Endometrium (tissue), 2 donors: Measurements from ENCODE around the gene KLHL40.

Experiments used
- FAIRE-seq: peaks from 2 replicates; lab custom pipeline; 2012; peaks lifted over from hg19 to GRCh38; lab: Jason Lieb, UNC
- donor health status: control.
- donor health status: control.

KLHL40 gene

GRCh38 chr3:42690766-42691680, 5.7 kb downstream of the KLHL40 start:
- FAIRE-seq = no peak

GRCh38 chr3:42691816-42692666, 6.7 kb downstream of the KLHL40 start:
- no peak for FAIRE-seq

- FAIRE-seq = no peak
Measured at GRCh38 chr3:42692667-42693529, 7.6 kb downstream of the KLHL40 start.

GRCh38 chr3:42693530-42693930, 8.2 kb downstream of the KLHL40 start:
- no peak for FAIRE-seq

- FAIRE-seq = no peak
Measured at GRCh38 chr3:42694366-42694765, 9.0 kb downstream of the KLHL40 start.

GRCh38 chr3:42696356-42697288, 11.3 kb downstream of the KLHL40 start:
- FAIRE-seq = no peak

- FAIRE-seq = no peak
Measured at GRCh38 chr3:42697289-42698051, 12.1 kb downstream of the KLHL40 start.

- FAIRE-seq = no peak
Measured at GRCh38 chr3:42698216-42698910, 13.0 kb downstream of the KLHL40 start.

GRCh38 chr3:42698911-42699230, 13.5 kb downstream of the KLHL40 start:
- FAIRE-seq = no peak

- FAIRE-seq = no peak
Measured at GRCh38 chr3:42699511-42699971, 14.2 kb downstream of the KLHL40 start.

- FAIRE-seq = no peak
Measured at GRCh38 chr3:42700366-42701288, 15.3 kb downstream of the KLHL40 start.

GRCh38 chr3:42701371-42702065, 16.2 kb downstream of the KLHL40 start:
- no peak for FAIRE-seq

GRCh38 chr3:42702066-42702951, 17.0 kb downstream of the KLHL40 start, which contains the start of gene HHATL:
Gene HHATL (minus strand): TSS chr3:42702798. CDS start chr3:42700826, 1,972 bp downstream.
- FAIRE-seq = no peak

- no peak for FAIRE-seq
Measured at GRCh38 chr3:42702982-42703694, 17.8 kb downstream of the KLHL40 start.

- no peak for FAIRE-seq
Measured at GRCh38 chr3:42703695-42704025, 18.3 kb downstream of the KLHL40 start.
